ENCODE measurements around the gene SMCO4. TPM values are rescaled to one million over a fixed set of nuclear protein-coding genes. Genes with fewer than 3 reads are reported as not detected.
A peak's percentile ranks its signal among the peaks of the same experiment; 100 is the strongest.
"Not testable (repeated sequence)": the region's sequence is repeated elsewhere in the genome, so short reads cannot be mapped to it uniquely, and the experiment has no call there.

SMCO4 gene
- 14.8 TPM for polyA plus RNA-seq (ENCODE audit: insufficient read length)
- long read RNA-seq, donor 1, partial matches to known transcripts = 0 of 4 reads
- long read RNA-seq, donor 1, other reads (novel, unspliced or antisense) = 0 of 4 reads
- long read RNA-seq, donor 2, partial matches to known transcripts = 0 of 2 reads
- long read RNA-seq, donor 2, other reads (novel, unspliced or antisense) = 0 of 2 reads
- long read RNA-seq, donor 3, partial matches to known transcripts = 0 of 7 reads
- long read RNA-seq, donor 3, other reads (novel, unspliced or antisense) = 5 of 7 reads
- long read RNA-seq, donor 4 = 0 reads
- long read RNA-seq, donor 5, transcript SMCO4-201 (3 exons, 1,104 nt) = major isoform, 11 of 16 reads
- long read RNA-seq, donor 5, partial matches to known transcripts = 0 of 16 reads
- long read RNA-seq, donor 5, other reads (novel, unspliced or antisense) = 5 of 16 reads
- long read RNA-seq, donor 6, transcript SMCO4-201 (3 exons, 1,104 nt) = major isoform, 10 of 10 reads
- long read RNA-seq, donor 6, partial matches to known transcripts = 0 of 10 reads
- long read RNA-seq, donor 6, other reads (novel, unspliced or antisense) = 0 of 10 reads
- long read RNA-seq, donor 7, transcript SMCO4-201 (3 exons, 1,104 nt) = major isoform, 6 of 8 reads
- long read RNA-seq, donor 7, partial matches to known transcripts = 0 of 8 reads
- long read RNA-seq, donor 7, other reads (novel, unspliced or antisense) = 0 of 8 reads
- long read RNA-seq, donor 8, transcript SMCO4-201 (3 exons, 1,104 nt) = major isoform, 5 of 5 reads
- long read RNA-seq, donor 8, partial matches to known transcripts = 0 of 5 reads
- long read RNA-seq, donor 8, other reads (novel, unspliced or antisense) = 0 of 5 reads

- peak; percentile 80 for DNase-seq
Measured at GRCh38 chr11:93543292-93543977, at the start of gene SMCO4. SMCO4 (minus strand) TSS chr11:93543391; CDS start chr11:93479189, 64,202 bp downstream.

- no peak for DNase-seq
Measured at GRCh38 chr11:93591247-93591898, 48.2 kb upstream of the SMCO4 start.

- DNase-seq = no peak
Measured at GRCh38 chr11:93589347-93589746, 46.2 kb upstream of the SMCO4 start.

- DNase-seq = no peak
Measured at GRCh38 chr11:93587858-93588581, 44.8 kb upstream of the SMCO4 start.

- not testable (repeated sequence) for DNase-seq
Measured at GRCh38 chr11:93587425-93587824, 44.2 kb upstream of the SMCO4 start.

- no peak for DNase-seq
Measured at GRCh38 chr11:93585758-93586157, 42.6 kb upstream of the SMCO4 start.

- DNase-seq = no peak
Measured at GRCh38 chr11:93583490-93583889, 40.3 kb upstream of the SMCO4 start.

- DNase-seq = no peak
Measured at GRCh38 chr11:93579187-93579751, 36.1 kb upstream of the SMCO4 start.

GRCh38 chr11:93577286-93577685, 34.1 kb upstream of the SMCO4 start:
- no peak for DNase-seq

- DNase-seq = not testable (repeated sequence)
Measured at GRCh38 chr11:93576870-93577269, 33.7 kb upstream of the SMCO4 start.

- DNase-seq = no peak
Measured at GRCh38 chr11:93574638-93575220, 31.5 kb upstream of the SMCO4 start.

- no peak for DNase-seq
Measured at GRCh38 chr11:93573184-93573583, 30.0 kb upstream of the SMCO4 start.

- no peak for DNase-seq
Measured at GRCh38 chr11:93572621-93573020, 29.4 kb upstream of the SMCO4 start.

GRCh38 chr11:93572171-93572570, 29.0 kb upstream of the SMCO4 start:
- no peak for DNase-seq

GRCh38 chr11:93571612-93572011, 28.4 kb upstream of the SMCO4 start:
- DNase-seq = no peak

- DNase-seq = no peak
Measured at GRCh38 chr11:93570759-93571413, 27.7 kb upstream of the SMCO4 start.

GRCh38 chr11:93569496-93569895, 26.3 kb upstream of the SMCO4 start:
- DNase-seq = no peak

GRCh38 chr11:93568726-93569125, 25.5 kb upstream of the SMCO4 start:
- DNase-seq = no peak

- no peak for DNase-seq
Measured at GRCh38 chr11:93567401-93567895, 24.3 kb upstream of the SMCO4 start.

- no peak for DNase-seq
Measured at GRCh38 chr11:93564895-93565294, 21.7 kb upstream of the SMCO4 start.
